ENCODE data around the gene JPH3.
A peak's percentile ranks its signal among the peaks of the same experiment; 100 is the strongest.

Gene JPH3

GRCh38 chr16:87602001-87602775 is at the start of gene JPH3:
Gene JPH3, plus strand, starts transcription at chr16:87602508. Its CDS starts 639 bp downstream, at chr16:87603147.
- DNase-seq (ENCODE audit: low spot score) = no peak

DNA sequence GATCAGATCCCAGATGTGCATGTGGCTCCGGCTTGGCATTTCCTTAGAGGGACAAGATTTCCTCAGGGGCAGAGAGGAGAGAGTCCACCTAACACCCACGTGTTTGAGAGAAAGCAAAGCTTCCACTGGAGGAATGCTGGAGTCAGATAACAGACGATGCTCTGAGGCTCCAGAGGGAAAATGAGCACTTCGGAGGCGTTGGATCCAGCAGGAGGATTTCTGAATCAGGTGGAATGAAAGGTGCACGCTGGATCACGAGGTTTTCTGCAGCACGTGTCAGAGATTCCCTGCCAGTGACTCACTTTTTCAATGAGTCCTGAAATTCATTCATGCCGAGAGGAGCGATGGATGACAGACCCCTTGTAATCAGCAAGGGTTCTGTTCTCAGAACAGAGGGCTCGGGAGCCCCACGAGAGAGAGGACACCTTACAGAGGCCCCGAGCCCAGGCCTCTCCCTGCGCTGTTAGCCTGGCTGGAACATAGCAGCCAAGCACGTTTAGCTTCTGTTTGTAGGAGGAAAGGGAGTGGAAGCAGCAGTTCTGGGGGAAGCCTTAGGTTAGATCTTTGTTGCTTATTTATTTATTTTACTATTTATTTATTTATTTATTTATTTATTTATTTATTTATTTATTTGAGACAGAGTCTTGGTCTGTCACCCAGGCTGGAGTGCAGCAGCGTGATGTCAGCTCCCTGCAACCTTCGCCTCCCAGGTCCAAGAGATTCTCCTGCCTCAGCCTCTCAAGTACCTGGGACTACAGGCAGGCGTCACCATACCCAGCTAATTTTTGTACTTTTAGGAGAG is 49.3 kb upstream of the JPH3 start:
- DNase-seq (ENCODE audit: low spot score) = no peak

DNA sequence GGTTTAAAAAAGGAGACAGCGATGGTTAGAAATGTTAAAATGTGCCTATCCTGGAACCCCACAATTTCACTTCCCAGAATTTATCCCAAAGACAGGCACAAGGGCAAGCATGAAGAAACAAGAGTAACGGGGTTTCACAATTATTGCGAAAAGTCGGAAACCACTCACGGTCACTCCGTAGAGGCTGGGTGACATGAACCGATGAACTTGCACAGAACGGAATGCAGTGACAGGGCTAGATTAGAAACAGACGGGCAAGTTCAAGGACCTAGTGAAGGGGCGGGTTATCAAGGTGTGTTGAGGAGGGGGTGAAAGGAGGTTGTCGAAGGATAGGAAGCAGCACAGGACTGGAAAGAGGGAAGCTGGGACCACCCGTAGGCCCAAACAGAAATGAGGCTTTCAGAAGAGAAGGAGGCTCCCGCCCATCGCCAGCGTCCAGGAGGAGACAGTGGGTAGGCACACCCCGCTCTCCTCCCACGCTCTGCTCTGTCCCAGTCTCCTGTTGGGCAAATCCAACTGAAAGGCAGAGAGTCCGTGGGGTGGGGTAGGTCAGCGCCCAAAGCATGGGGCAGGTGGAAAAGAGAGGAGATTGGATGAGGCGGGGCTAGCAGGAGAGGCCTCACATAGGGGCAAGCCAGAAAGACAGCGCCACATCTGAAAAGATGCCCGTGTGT is 47.4 kb upstream of the JPH3 start:
- no peak for DNase-seq (ENCODE audit: low spot score)

- DNase-seq (ENCODE audit: low spot score) = no peak
Observed at GRCh38 chr16:87555647-87556046, 46.7 kb upstream of the JPH3 start.

GRCh38 chr16:87556941-87557459 is 45.3 kb upstream of the JPH3 start:
- no peak for DNase-seq (ENCODE audit: low spot score)

DNA sequence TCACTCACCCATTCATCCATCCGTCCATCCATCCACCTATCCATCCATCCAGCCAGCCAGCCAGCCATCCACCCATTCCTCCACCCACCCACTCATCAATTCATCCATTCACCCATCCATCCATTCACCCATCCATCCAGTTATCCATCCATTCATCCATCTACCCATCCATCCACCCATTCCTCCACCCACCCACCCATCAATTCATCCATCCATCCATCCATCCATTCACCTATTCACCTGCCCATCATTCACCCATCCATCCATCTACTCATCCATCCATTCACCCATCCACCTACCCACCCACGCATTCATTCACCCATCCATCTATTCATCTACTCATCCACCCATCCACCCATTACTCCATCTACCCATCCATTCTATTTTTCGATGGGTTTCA is 43.6 kb upstream of the JPH3 start:
- no peak for DNase-seq (ENCODE audit: low spot score)

GRCh38 chr16:87559945-87560344 is 42.4 kb upstream of the JPH3 start:
- no peak for DNase-seq (ENCODE audit: low spot score)

GRCh38 chr16:87560428-87561199 is 41.7 kb upstream of the JPH3 start:
- no peak for DNase-seq (ENCODE audit: low spot score)

DNA sequence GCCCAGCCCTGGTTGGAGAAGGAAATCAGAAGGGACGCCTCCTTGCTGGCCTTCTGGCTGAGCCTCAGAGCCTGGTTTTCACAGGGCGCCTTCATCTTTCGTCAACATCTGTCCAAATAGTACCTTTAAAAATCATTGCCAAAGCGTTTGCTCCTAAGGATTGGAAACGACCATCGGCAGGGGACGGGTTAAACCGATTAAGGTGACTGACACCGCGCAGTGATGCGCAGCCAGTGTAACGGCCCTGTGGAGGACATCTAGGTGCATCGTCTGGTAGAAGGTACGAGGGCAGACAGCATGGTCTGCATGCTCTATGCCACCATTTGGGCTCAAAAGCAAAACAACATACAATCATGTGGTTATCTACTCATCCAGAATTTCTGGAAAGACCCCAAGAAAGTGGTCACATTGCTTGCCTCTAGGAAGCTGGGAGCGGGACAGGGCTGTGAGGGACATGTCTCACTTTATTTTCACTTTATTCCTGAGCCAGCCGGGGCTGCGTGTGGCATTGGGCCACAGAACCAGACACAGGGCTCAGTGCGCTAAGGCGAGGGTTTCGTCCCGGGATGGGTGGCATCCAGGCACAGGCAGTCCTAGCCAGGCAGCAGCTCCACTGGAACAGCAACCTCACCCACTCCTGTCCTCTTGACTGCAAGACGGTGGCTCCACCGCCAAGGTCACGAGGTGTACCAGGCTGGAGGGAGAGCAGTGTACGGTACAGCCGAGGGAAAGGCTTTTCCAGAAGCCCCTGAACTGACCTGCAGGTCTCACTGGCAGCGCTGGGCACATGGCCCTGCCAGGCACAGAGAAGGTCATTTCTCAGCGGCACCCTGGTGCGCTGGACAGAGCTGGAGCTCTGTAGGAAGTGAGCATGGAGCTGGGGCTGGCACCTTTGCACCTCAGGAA is 40.9 kb upstream of the JPH3 start:
- DNase-seq (ENCODE audit: low spot score) = no peak

DNA sequence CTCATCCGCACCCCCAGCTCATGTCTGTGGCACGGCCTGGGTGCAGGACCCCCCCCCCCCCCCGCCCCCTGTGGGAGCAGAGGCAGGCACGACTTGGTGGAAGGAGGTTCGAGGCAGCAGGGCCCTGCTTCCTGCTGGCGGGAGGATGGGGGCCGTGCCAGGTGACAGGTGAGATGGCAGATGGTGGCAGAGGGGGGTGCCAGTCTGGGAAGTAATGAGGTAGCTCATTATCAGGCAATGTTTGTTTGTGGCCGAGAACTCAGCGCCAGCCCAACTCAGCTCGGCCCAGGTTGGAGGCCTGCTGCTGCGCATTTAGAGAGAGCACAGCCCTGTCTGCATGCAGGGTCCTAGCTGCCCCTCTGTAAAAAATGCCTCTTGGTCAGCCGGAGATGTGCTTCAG is 40.1 kb upstream of the JPH3 start:
- no peak for DNase-seq (ENCODE audit: low spot score)

DNA sequence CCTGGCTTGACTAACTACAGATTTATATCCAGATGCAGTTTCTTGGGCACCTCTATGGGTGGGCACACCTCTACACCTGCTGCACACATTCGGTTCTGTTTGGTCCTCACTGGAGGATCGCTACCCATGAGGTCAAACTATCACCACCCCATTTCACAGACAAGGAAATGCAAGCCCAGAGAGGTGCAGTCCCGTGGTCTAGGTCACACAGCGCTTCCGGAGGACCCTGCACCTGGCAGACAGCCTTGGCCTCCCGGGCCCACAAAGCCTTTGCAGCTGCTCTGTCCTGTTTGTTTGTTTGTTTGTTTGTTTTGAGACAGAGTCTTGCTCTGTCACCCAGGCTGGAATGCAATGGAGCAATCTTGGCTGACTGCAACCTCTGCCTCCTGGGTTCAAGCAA is 39.3 kb upstream of the JPH3 start:
- DNase-seq (ENCODE audit: low spot score) = no peak

DNA sequence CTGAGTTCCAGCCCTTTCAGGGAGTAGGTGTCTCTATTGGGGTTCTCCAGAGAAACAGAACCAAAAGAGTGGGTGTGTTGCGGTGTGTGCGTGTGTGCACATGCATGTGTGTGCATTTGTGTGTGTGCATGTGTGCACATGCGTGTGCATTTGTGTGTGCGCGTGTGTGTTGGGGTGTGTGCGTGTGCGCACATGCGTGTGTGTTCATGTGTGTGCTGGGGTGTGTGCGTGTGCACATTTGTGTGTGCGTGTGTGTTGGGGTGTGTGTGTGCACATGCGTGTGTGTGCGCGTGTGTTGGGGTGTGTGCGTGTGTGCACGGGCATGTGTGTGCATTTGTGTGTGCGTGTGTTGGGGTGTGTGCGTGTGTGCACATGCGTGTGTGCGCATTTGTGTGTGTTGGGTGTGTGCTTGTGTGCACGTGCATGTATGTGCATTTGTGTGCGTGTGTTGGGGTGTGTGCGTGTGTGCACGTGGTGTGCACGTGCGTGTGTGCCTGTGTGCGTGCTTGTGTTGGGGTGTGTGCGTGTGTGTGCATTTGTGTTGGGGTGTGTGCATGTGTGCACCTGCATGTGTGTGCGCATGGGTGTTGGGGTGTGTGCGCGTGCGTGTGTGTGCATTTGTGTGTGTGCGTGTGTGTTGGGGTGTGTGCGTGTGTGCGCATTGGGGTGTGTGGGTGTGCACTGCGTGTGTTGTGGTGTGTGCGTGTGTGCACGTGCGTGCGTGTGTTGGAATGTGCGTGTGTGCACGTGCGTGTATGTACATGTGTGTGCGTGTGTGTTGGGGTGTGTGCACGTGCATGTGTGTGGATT is 38.4 kb upstream of the JPH3 start:
- DNase-seq (ENCODE audit: low spot score) = no peak

GRCh38 chr16:87564524-87564778 is 37.9 kb upstream of the JPH3 start:
- DNase-seq (ENCODE audit: low spot score) = no peak

- DNase-seq (ENCODE audit: low spot score) = no peak
Observed at GRCh38 chr16:87569601-87570571, 32.4 kb upstream of the JPH3 start.

GRCh38 chr16:87570572-87570937 is 31.8 kb upstream of the JPH3 start:
- DNase-seq (ENCODE audit: low spot score) = no peak

DNA sequence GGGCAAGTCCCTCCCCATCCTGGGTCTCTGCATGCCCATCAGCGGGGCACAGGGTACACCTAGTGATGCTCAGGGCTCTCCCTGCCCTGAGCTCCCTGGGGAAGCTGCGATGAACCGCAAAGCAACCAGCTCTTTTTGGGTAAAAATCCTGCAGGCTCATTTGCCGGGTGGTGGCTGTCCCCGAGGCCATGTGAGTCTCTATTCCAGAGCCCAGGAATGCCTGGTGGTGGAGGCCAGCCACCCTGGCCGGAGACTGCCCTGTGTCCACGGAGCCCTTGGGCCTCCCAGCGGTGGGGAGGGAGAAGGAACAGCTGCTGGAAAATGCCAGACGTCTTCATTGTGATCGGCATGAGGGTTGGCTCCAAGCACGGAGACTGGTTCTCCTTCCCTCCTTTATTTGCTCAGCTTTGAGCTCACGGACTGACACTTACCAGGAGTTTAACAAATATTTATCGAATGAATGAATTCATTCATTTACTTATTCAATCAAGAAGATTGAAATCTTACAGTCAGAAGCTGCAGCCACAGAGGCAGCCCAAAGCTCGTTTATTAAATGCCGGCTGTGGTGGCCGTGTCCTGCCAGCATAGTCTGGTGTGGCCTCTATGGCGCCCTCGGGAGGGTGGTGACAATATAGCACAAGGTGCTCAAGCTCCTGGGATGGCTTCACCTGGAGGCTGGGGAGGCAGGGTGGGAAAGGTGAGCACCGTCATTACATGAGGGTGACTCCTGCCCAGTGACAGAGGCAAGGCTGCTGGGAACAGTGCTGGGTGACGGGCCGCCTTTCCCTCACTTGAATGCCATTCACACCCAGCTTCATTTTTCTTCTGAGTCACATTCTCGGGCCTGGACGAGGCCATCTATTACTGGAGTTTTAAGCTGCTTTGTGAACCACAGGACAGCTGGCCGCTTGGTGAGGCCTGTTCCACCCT is 31.1 kb upstream of the JPH3 start:
- peak; percentile 49 for DNase-seq (ENCODE audit: low spot score)

GRCh38 chr16:87571868-87572244 is 30.5 kb upstream of the JPH3 start:
- DNase-seq (ENCODE audit: low spot score) = no peak

DNA sequence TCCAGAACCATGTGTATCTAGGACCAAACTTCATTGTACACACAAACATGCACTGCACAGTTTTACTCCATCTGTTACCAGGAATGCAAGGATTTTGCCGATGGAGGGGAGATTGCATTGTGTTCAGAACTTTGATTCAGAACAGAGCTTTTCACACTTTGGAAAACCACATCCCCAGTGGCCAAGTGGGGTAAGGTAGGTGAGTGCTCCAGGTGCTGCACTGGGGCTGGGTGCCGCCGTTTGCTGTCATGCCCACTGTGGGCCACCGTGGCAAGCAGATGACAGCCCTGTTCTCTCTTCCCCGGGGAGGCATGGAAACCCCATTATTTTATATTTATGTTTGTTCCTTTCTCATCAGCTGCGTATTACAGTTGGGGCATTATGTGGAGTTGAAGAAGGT is 29.3 kb upstream of the JPH3 start:
- no peak for DNase-seq (ENCODE audit: low spot score)

Data from pons (tissue), 1 donor.